ENCODE measurements around the gene ELMOD2.
"Not testable (repeated sequence)": the region's sequence is repeated elsewhere in the genome, so short reads cannot be mapped to it uniquely, and the experiment has no call there.

ELMOD2 gene

GRCh38 chr4:140504261-140504660 lies 19.7 kb upstream of the ELMOD2 start:
- Histone ChIP-seq H3K9ac (ENCODE audit: low read depth, low read length) (no peak overlapping the region), H3K4me1 (ENCODE audit: insufficient read depth, low read length) (no peaks in the 10 kb centered on the region), H3K36me3 (ENCODE audit: insufficient read depth, low read length) (no peaks in the 10 kb centered on the region), H3K9me3 (ENCODE audit: insufficient read depth, low read length, severe bottlenecking) (no peaks in the 10 kb centered on the region), H3K27me3 (ENCODE audit: insufficient read depth, low read length, poor library complexity) (peaks cover 24% of the 10 kb centered on the region), H3K4me2 (ENCODE audit: insufficient read depth, low read length) (no peak overlapping the region), H3K4me3 (ENCODE audit: low read depth in 1 of 2, low read length in 2 of 2) (no peak overlapping the region), H3K79me2 (ENCODE audit: insufficient read depth, low read length) (no peaks in the 10 kb centered on the region), H3K27ac (ENCODE audit: low read length) (no peak overlapping the region), H4K20me1 (ENCODE audit: insufficient read depth, low read length) (no peaks in the 10 kb centered on the region), H2AFZ (ENCODE audit: low read depth, low read length) (no peak overlapping the region)
- TF ChIP-seq CTCF (IDR thresholded peaks at IDR 0.05; ENCODE audit: borderline replicate concordance, extremely low read depth, low read length, poor library complexity, severe bottlenecking) (no peak), EZH2 (IDR thresholded peaks at IDR 0.05; ENCODE audit: borderline replicate concordance, low read depth, low read length, severe bottlenecking) (no peak)
- DNase-seq (no peak), ATAC-seq (ENCODE audit: insufficient read depth, low read depth) (no peak)

GRCh38 chr4:140513765-140514164 lies 10.2 kb upstream of the ELMOD2 start:
- not testable (repeated sequence) for H3K79me2 ChIP-seq (ENCODE audit: insufficient read depth, low read length); ATAC-seq (ENCODE audit: insufficient read depth, low read depth); DNase-seq; H3K27me3 ChIP-seq (ENCODE audit: insufficient read depth, low read length, poor library complexity); H2AFZ ChIP-seq (ENCODE audit: low read depth, low read length); H3K36me3 ChIP-seq (ENCODE audit: insufficient read depth, low read length); H3K27ac ChIP-seq (ENCODE audit: low read length); H3K9ac ChIP-seq (ENCODE audit: low read depth, low read length); H3K4me3 ChIP-seq (ENCODE audit: low read depth in 1 of 2, low read length in 2 of 2); H3K9me3 ChIP-seq (ENCODE audit: insufficient read depth, low read length, severe bottlenecking); H3K4me2 ChIP-seq (ENCODE audit: insufficient read depth, low read length); H4K20me1 ChIP-seq (ENCODE audit: insufficient read depth, low read length); H3K4me1 ChIP-seq (ENCODE audit: insufficient read depth, low read length)

- Histone ChIP-seq H3K79me2 (ENCODE audit: insufficient read depth, low read length) (no peaks in the 10 kb centered on the region), H3K36me3 (ENCODE audit: insufficient read depth, low read length) (no peaks in the 10 kb centered on the region), H4K20me1 (ENCODE audit: insufficient read depth, low read length) (no peaks in the 10 kb centered on the region), H3K4me2 (ENCODE audit: insufficient read depth, low read length) (no peak overlapping the region), H3K9ac (ENCODE audit: low read depth, low read length) (no peak overlapping the region), H2AFZ (ENCODE audit: low read depth, low read length) (no peak overlapping the region), H3K4me3 (ENCODE audit: low read depth in 1 of 2, low read length in 2 of 2) (no peak overlapping the region), H3K27ac (ENCODE audit: low read length) (no peak overlapping the region), H3K27me3 (ENCODE audit: insufficient read depth, low read length, poor library complexity) (no peaks in the 10 kb centered on the region), H3K4me1 (ENCODE audit: insufficient read depth, low read length) (no peaks in the 10 kb centered on the region), H3K9me3 (ENCODE audit: insufficient read depth, low read length, severe bottlenecking) (no peaks in the 10 kb centered on the region)
- no peak for TF ChIP-seq EZH2 (IDR thresholded peaks at IDR 0.05; ENCODE audit: borderline replicate concordance, low read depth, low read length, severe bottlenecking)
- TF ChIP-seq CTCF (IDR thresholded peaks at IDR 0.05; ENCODE audit: borderline replicate concordance, extremely low read depth, low read length, poor library complexity, severe bottlenecking) = no peak
- no peak for ATAC-seq (ENCODE audit: insufficient read depth, low read depth)
- DNase-seq = no peak
These were observed 8.5 kb upstream of the ELMOD2 start for GRCh38 chr4:140515423-140515822.

- peaks cover 23% of the 10 kb centered on the region for H3K4me1 ChIP-seq (ENCODE audit: insufficient read depth, low read length)
- H3K9me3 ChIP-seq (ENCODE audit: insufficient read depth, low read length, severe bottlenecking) = no peaks in the 10 kb centered on the region
- DNase-seq (no peak), ATAC-seq (ENCODE audit: insufficient read depth, low read depth) (no peak)
- TF ChIP-seq EZH2 (IDR thresholded peaks at IDR 0.05; ENCODE audit: borderline replicate concordance, low read depth, low read length, severe bottlenecking) = no peak
- TF ChIP-seq CTCF (IDR thresholded peaks at IDR 0.05; ENCODE audit: borderline replicate concordance, extremely low read depth, low read length, poor library complexity, severe bottlenecking) = no peak
- peak overlapping the region; percentile 92 for H2AFZ ChIP-seq (ENCODE audit: low read depth, low read length)
- no peaks in the 10 kb centered on the region for H4K20me1 ChIP-seq (ENCODE audit: insufficient read depth, low read length)
- peaks cover 15% of the 10 kb centered on the region for H3K79me2 ChIP-seq (ENCODE audit: insufficient read depth, low read length)
- H3K4me2 ChIP-seq (ENCODE audit: insufficient read depth, low read length) = peak overlapping the region; percentile 88
- peak overlapping the region; percentile 56; the same call in 1 of the 2 replicates for H3K27ac ChIP-seq (ENCODE audit: low read length)
- peak overlapping the region in 1 of 2 experiments; percentile 76; a peak in 2 of 4 replicates for H3K4me3 ChIP-seq (ENCODE audit: low read depth in 1 of 2, low read length in 2 of 2)
- H3K36me3 ChIP-seq (ENCODE audit: insufficient read depth, low read length) = peaks cover 8% of the 10 kb centered on the region; the same call in 1 of the 2 replicates
- no peaks in the 10 kb centered on the region for H3K27me3 ChIP-seq (ENCODE audit: insufficient read depth, low read length, poor library complexity)
- H3K9ac ChIP-seq (ENCODE audit: low read depth, low read length) = peak overlapping the region; percentile 31; the same call in 1 of the 2 replicates
These were observed 555 bp upstream of the ELMOD2 start for GRCh38 chr4:140523370-140523856.

Measured in DND-41 (cell line).